LNCAP (cell line): ENCODE data around the gene ADGRE3.

Source experiments
- TF ChIP-seq, protein P1 (sequence below): fragments of 450-650 bp; IDR thresholded peaks from 2 replicates; pipeline ENCODE4 v1.5.1; 2017; ENCODE audit warnings: mild to moderate bottlenecking

The ADGRE3 gene

DNA sequence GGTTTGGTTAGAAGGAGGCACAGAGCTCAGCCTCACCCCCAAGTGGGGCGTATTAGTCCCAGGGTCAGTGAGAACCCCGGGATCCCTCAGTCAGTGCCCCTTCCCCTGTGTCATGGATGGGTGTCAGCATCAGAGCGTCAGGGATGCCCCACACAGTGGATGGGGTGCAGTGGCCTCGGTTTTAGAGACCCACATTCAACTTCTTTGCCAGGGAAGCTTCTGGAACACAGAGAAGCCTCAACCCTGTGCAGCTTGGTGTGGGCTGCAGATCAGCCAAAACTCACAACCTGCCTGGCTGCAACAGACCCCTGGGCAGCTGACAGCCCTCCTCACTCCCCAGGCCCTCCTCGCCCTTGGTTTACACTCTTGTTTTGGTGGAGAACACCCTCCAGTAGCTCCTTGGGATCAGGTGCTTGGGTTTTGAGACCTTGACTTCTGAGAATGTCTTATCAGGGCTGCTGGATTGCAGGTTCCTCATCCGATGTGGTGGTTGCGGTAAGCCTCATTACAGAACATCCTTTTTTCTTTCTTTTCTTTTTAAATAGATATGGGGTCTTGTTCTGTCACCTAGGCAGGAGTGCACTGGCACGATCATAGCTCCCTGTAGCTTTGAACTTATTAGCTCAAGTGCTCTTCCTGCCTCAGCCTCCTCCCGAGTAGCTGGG, 26.2 kb upstream of the ADGRE3 start:
- TF ChIP-seq, protein P1, sequence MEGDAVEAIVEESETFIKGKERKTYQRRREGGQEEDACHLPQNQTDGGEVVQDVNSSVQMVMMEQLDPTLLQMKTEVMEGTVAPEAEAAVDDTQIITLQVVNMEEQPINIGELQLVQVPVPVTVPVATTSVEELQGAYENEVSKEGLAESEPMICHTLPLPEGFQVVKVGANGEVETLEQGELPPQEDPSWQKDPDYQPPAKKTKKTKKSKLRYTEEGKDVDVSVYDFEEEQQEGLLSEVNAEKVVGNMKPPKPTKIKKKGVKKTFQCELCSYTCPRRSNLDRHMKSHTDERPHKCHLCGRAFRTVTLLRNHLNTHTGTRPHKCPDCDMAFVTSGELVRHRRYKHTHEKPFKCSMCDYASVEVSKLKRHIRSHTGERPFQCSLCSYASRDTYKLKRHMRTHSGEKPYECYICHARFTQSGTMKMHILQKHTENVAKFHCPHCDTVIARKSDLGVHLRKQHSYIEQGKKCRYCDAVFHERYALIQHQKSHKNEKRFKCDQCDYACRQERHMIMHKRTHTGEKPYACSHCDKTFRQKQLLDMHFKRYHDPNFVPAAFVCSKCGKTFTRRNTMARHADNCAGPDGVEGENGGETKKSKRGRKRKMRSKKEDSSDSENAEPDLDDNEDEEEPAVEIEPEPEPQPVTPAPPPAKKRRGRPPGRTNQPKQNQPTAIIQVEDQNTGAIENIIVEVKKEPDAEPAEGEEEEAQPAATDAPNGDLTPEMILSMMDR: no peak

DNA sequence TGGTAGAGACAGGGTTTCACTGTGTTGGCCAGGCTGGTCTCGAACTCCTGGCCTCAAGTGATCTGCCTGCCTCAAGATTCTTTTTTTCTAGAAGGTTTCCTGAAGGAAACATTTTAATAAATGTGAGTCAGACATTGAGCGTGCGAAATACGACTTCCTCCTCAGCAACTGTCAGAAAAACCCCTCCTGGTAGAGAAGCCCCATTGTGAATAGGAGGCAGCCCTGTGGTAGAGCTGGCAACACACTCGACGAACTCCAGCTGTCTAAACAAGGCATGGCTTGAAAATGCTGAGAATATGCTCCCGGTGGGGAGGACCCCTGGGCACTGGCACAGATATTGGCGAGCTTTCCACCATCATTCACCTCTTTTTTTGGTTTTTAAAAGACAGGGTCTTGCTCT, 25.0 kb upstream of the ADGRE3 start:
- TF ChIP-seq, protein P1: no peak

DNA sequence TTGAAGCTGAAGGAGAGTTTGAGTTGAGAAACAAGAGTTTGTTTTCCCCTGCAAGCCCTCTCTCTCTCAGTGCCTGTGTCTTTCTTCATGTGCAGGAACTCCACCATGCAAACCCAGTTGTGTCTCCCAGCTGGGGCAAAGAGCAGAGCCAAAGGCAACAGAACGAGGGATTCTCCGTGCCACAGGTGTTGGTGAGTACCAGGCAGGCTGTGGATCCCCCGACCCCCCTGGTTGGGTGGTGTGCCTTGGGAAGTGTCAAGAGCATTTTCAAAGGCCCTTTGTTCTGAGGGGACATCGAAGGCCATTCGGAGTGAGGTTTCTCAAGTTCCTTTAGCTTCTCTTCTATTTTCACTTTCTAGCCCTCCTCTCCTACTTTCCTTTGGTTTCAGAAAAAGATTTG, 20.8 kb upstream of the ADGRE3 start:
- TF ChIP-seq, protein P1: no peak

DNA sequence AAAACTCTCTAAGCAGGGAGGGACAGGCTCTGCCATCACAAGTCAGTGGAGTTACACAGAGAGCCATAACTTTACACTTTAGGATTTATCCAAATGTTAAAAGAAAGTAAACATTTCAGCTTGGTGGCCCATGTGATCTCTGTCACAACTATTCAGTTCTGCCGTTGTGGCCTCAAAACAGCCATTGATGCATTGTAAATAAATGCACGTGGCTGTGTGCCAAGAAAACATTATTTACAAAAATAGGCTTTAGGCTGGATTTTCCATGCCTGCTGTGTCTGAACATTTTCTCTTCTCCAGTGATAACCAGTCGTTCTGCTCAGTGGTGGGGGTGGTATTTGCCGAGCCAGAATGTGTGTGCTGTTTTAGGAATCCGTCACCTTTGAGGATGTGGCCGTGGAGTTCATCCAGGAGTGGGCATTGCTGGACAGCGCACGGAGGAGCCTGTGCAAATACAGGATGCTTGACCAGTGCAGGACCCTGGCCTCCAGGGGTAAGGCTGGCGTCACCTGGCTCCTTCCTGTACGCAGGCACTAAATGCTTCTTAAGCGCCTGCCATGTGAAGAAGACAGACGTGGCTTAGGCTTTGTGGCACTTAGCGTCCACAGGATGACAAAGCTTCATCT, 20.1 kb upstream of the ADGRE3 start:
- TF ChIP-seq, protein P1: no peak

DNA sequence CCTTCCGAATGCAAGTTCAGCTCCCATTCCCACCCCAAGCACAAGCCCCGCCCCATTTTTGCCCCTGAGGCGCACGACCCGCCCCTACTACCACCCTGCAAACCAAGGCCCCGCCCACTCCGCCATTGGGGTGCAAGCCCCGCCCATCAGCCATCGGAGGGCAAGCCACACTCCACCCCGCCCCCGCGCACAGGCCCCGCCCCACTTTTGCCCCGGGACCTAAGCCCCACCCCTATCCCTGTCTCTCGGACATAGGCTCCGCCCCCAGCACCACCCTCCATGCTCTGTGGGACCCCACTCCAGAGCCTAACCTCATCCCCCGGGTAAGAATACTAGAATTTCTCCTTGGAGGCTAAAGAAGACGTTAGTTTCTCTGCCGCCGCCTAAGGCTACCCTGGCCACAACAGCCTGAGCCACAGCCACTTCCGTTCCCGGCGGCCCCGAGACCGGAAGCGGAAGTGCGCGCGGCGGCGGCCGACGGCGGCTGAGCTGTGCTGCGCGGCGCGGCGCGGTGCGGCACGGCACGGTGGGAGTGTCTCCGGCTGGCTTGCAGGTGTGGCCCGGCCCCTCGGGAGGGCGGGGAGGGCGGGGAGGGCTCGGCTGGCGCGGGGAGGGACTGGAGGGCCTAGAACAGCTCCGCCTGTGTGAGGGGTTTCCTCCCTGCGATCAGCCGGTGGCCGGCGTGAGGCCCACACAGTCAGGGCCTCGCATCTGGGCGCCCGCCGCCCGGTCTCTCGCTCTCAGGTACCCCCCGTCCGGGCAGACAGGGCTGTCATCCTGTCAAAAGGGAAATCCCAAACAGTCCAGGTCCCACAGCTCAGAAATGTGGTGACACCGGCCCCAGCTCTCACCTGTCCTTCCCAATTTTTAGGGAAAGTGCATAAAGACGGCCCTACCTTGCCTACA, 15.2 kb upstream of the ADGRE3 start, which contains the start of gene ZNF333:
Gene ZNF333 (plus strand): TSS at position 451 of the 906 bp plus-strand sequence. CDS start 3,444 bp downstream, outside the sequence.
- TF ChIP-seq, protein P1: no peak

DNA sequence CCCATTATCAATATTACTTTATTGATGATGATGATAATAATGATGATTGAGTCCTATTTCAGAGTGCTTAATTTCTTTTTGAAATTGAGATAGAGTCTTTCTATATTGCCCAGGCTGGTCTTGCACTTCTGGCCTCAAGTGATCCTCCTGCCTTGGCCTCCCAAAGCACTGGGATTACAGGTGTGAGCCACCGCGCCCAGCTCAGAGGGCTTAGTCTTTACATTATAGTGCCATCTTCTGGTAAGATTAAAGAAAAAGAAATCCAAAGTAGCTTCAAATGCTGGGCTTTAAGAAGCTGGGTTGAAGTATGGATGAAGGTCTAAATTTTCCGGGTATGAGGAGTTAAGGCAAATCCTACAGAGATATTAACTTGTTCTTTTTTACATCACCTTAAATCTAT, 11.8 kb upstream of the ADGRE3 start:
- TF ChIP-seq, protein P1: peak; percentile 45; the same call in 1 of the 2 replicates

DNA sequence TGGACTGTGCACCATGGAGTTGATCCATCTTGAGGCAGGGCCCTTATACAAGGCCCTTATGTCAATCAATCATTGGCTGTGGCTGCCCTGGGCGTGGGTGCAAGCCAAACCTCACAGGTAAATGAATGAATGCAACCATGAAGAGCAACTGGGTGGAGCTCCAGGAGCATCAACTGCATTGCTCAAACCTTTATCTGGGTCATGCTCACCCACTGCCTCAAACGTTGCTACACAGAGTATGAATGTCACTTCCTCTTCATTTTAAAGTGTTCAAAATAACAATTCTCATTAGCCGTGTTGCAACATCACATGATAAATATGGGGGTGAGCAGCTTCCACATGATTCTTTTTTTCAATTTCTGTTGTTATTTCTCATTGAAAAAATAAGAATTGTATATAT, 8.8 kb upstream of the ADGRE3 start:
- TF ChIP-seq, protein P1: no peak
